A549 (cell line): ENCODE results near the gene MLLT3. TPM values are rescaled to one million over a fixed set of nuclear protein-coding genes. Genes with fewer than 3 reads are reported as not detected.

Source experiments
- ATAC-seq, 2 experiments: fragments of 200-7000 bp in 1 of 2; fragments of >200 bp in 1 of 2; cut with Nextera tagmentation in 1 of 2; cut with Tn5 transposase in 1 of 2; 3 replicates each; pipeline versions ENCODE4 v1.8.0 to v1.9.1; 2018 to 2020; ENCODE audit warnings: mild to moderate bottlenecking in 1 of 2, moderate library complexity in 1 of 2
- CTCF ChIA-PET: fragments of 300-600 bp; sonication (Branson Sonifier 250); formaldehyde crosslinking; extraction: SDS; loops from one replicate; lab custom pipeline; 2021; ENCODE audit warnings: antibody characterized with exemption, inconsistent platforms; lab: Yijun Ruan, JAX
- POLR2A ChIA-PET: fragments of 350-600 bp; formaldehyde crosslinking; extraction: SDS; loops from one replicate; lab custom pipeline; 2021; ENCODE audit warnings: antibody characterized with exemption, inconsistent platforms; lab: Yijun Ruan, JAX
- DNase-seq, 2 experiments: peaks; one replicate each; pipeline versions ENCODE4 v3.0.0 to v3.0.0-alpha.2; 2011 to 2016; ENCODE audit warnings: low read depth in 1 of 2, low spot score in 1 of 2
- FAIRE-seq: peaks from 2 replicates; lab custom pipeline; 2011; peaks lifted over from hg19 to GRCh38; lab: Jason Lieb, UNC
- H3K27ac ChIP-seq, 2 experiments: fragments of >200 bp; sonication (Bioruptor Twin); formaldehyde crosslinking; 3 replicates each; pipeline ENCODE4 v1.5.1; 2016 to 2017
- H3K4me1 ChIP-seq: fragments of >200 bp; sonication (Bioruptor Twin); formaldehyde crosslinking; 3 replicates; pipeline ENCODE4 v1.6.1; 2016
- H3K4me2 ChIP-seq: fragments of >200 bp; sonication (Bioruptor Twin); formaldehyde crosslinking; 3 replicates; pipeline ENCODE4 v1.6.1; 2016
- H3K4me3 ChIP-seq: fragments of >200 bp; sonication (Bioruptor Twin); formaldehyde crosslinking; 3 replicates; pipeline ENCODE4 v1.5.1; 2016
- H3K9me3 ChIP-seq: fragments of >200 bp; sonication (Bioruptor Twin); formaldehyde crosslinking; 3 replicates; pipeline ENCODE4 v1.6.1; 2016
- BCL3 ChIP-seq: fragments of >200 bp; sonication (Bioruptor Twin); formaldehyde crosslinking; IDR thresholded peaks from 3 replicates; pipeline ENCODE4 v1.6.1; 2016
- CBX2 ChIP-seq: fragments of 200-600 bp; sonication (generic); IDR thresholded peaks from 2 replicates; pipeline ENCODE4 v1.6.1; 2016; ENCODE audit warnings: low read depth, mild to moderate bottlenecking, borderline replicate concordance
- CBX8 ChIP-seq: fragments of 200-600 bp; sonication (generic); IDR thresholded peaks from 2 replicates; pipeline ENCODE4 v1.6.1; 2016
- CEBPB ChIP-seq, 2 experiments: fragments of >200 bp in 1 of 2; sonication (Bioruptor Twin) in 1 of 2; formaldehyde crosslinking in 1 of 2; IDR thresholded peaks; 2 replicates each; pipeline ENCODE4 v1.6.1; 2012 to 2016
- CHD2 ChIP-seq: fragments of 150-350 bp; IDR thresholded peaks from 2 replicates; pipeline ENCODE4 v1.6.1; 2014; ENCODE audit warnings: low read length; ENCODE audit not compliant: partially characterized antibody
- CHD4 ChIP-seq: fragments of 200-600 bp; sonication (generic); IDR thresholded peaks from 2 replicates; pipeline ENCODE4 v1.6.1; 2016; ENCODE audit warnings: antibody characterized with exemption, mild to moderate bottlenecking, borderline replicate concordance
- CTCF ChIP-seq: fragments of >200 bp; sonication (Bioruptor Twin); formaldehyde crosslinking; IDR thresholded peaks from 3 replicates; pipeline ENCODE4 v1.5.1; 2016
- EP300 ChIP-seq, 2 experiments: fragments of >200 bp; sonication (Bioruptor Twin); formaldehyde crosslinking; IDR thresholded peaks; 2 replicates in 1 of 2; 3 replicates in 1 of 2; pipeline ENCODE4 v1.6.1; 2016 to 2017
- ESRRA ChIP-seq: fragments of 150-350 bp; IDR thresholded peaks from 2 replicates; pipeline ENCODE4 v1.6.1; 2014; ENCODE audit warnings: mild to moderate bottlenecking, low read length, borderline replicate concordance
- FOSL2 ChIP-seq, 2 experiments: fragments of 450-650 bp in 1 of 2; fragments of >200 bp in 1 of 2; sonication (Bioruptor Twin) in 1 of 2; formaldehyde crosslinking; IDR thresholded peaks; 2 replicates each; pipeline versions ENCODE4 v1.5.0 to v1.6.1; 2016 to 2020; ENCODE audit warnings: mild to moderate bottlenecking in 1 of 2, moderate library complexity in 1 of 2
- FOXS1 ChIP-seq: fragments of 250-450 bp; sonication (Bioruptor Pico); IDR thresholded peaks from 2 replicates; pipeline ENCODE4 v1.5.0; 2020; ENCODE audit warnings: mild to moderate bottlenecking, moderate library complexity
- HES2 ChIP-seq: fragments of >200 bp; sonication (Bioruptor Twin); formaldehyde crosslinking; IDR thresholded peaks from 2 replicates; pipeline ENCODE4 v1.6.1; 2016
- HEYL ChIP-seq: fragments of 250-450 bp; sonication (Bioruptor Pico); IDR thresholded peaks from 2 replicates; pipeline ENCODE4 v1.8.0; 2021; ENCODE audit warnings: mild to moderate bottlenecking, moderate library complexity
- HOXB13 ChIP-seq: fragments of 250-450 bp; sonication (Bioruptor Pico); IDR thresholded peaks from 2 replicates; pipeline ENCODE4 v1.5.0; 2020; ENCODE audit warnings: low read depth, mild to moderate bottlenecking, moderate library complexity
- JUN ChIP-seq, 2 experiments: fragments of >200 bp; sonication (Bioruptor Twin); formaldehyde crosslinking; IDR thresholded peaks; 2 replicates in 1 of 2; 3 replicates in 1 of 2; pipeline ENCODE4 v1.6.1; 2016 to 2017
- NPAS2 ChIP-seq: fragments of 250-450 bp; sonication (Bioruptor Pico); IDR thresholded peaks from 2 replicates; pipeline ENCODE4 v1.8.0; 2022; ENCODE audit warnings: mild to moderate bottlenecking, moderate library complexity, borderline replicate concordance
- PHF8 ChIP-seq: fragments of 200-600 bp; sonication (generic); IDR thresholded peaks from 2 replicates; pipeline ENCODE4 v1.6.1; 2016; ENCODE audit warnings: low read depth, mild to moderate bottlenecking, antibody characterized with exemption, moderate library complexity, borderline replicate concordance
- POLR2A ChIP-seq: IDR thresholded peaks from 2 replicates; pipeline ENCODE4 v1.6.1; 2012; ENCODE audit warnings: mild to moderate bottlenecking, low read length
- RAD21 ChIP-seq, 2 experiments: fragments of >200 bp in 1 of 2; sonication (Bioruptor Twin) in 1 of 2; formaldehyde crosslinking in 1 of 2; IDR thresholded peaks in 1 of 2; conservative IDR thresholded peaks in 1 of 2; 2 replicates in 1 of 2; 3 replicates in 1 of 2; pipeline ENCODE4 v1.6.1; 2012 to 2018; ENCODE audit warnings: inconsistent platforms in 1 of 2
- RNF2 ChIP-seq: fragments of 200-600 bp; sonication (generic); IDR thresholded peaks from 2 replicates; pipeline ENCODE4 v1.6.1; 2016; ENCODE audit warnings: low read depth, mild to moderate bottlenecking, antibody characterized with exemption, moderate library complexity, borderline replicate concordance
- SMC3 ChIP-seq: fragments of >200 bp; sonication (Bioruptor Twin); formaldehyde crosslinking; IDR thresholded peaks from 3 replicates; pipeline ENCODE4 v1.6.1; 2018; ENCODE audit warnings: inconsistent platforms
- SREBF2 ChIP-seq: fragments of 450-650 bp; IDR thresholded peaks from 2 replicates; pipeline ENCODE4 v1.6.1; 2014; ENCODE audit warnings: mild to moderate bottlenecking, moderate library complexity
- TP53 ChIP-seq: fragments of 250-450 bp; sonication (Bioruptor Pico); IDR thresholded peaks from 2 replicates; pipeline ENCODE4 v1.5.0; 2021; ENCODE audit warnings: mild to moderate bottlenecking, moderate library complexity
- USF2 ChIP-seq: fragments of 450-650 bp; IDR thresholded peaks from 2 replicates; pipeline ENCODE4 v1.6.1; 2014; ENCODE audit warnings: antibody characterized with exemption
- WGBS: methylation state at CpG from one replicate; pipeline ENCODE4 v1.1.6; 2017; ENCODE audit errors: missing lambda C conversion rate; 5-methylcytosine and 5-hydroxymethylcytosine counted together
- polyA plus RNA-seq, 4 experiments: library from polyadenylated mRNA; depleted of rRNA in 3 of 4; stranded (reverse); fragments of >200 nt; fragmentation: RNase III in 1 of 4; extraction: RNeasy Plus Mini Kit Qiagen cat#74134 plus additional on column Dnase treatment in 1 of 4; gene quantifications; 2 replicates in 3 of 4; 3 replicates in 1 of 4; pipeline ENCODE4 v1.2.3, GENCODE V29; 2011 to 2017

The MLLT3 gene
- polyA plus RNA-seq, 2 of the 4 experiments (the other 2 are of a cell fraction), result 14.3 to 47.6 TPM

- TF ChIP-seq BCL3, result no peak
- TF ChIP-seq ESRRA, result no peak
- no peak for TF ChIP-seq POLR2A
- TF ChIP-seq CBX8, result no peak
- TF ChIP-seq RAD21 (conservative IDR thresholded peaks at IDR 0.05 in 1 of 2, IDR thresholded peaks at IDR 0.05 in 1 of 2), result no peak
- TF ChIP-seq FOSL2 (IDR thresholded peaks at IDR 0.05), result no peak
- TF ChIP-seq FOSL2 (CRISPR knock-in tag; IDR thresholded peaks at IDR 0.05), result peak; percentile 61
- TF ChIP-seq RNF2, result no peak
Measured at GRCh38 chr9:20618361-20618802, 3.9 kb downstream of the MLLT3 start (continued).

- Histone ChIP-seq H3K4me3 (no peak overlapping the region), H3K4me2 (peak overlapping the region; percentile 92; the same call in 2 of the 3 replicates), H3K9me3 (no peaks in the 10 kb centered on the region), H3K4me1 (peaks cover 70% of the 10 kb centered on the region), H3K27ac (peak overlapping the region in 1 of 2 experiments; percentile 41; a peak in 2 of 6 replicates)
- DNase-seq, result no peak
- no peak for TF ChIP-seq CBX8
- no peak for TF ChIP-seq CBX2
- no peak for TF ChIP-seq SREBF2
- no peak for TF ChIP-seq CEBPB (IDR thresholded peaks at IDR 0.05)
- TF ChIP-seq CHD4, result no peak
- no peak for TF ChIP-seq USF2
- no peak for TF ChIP-seq HES2
- no peak for TF ChIP-seq EP300 (IDR thresholded peaks at IDR 0.05)
- no peak for TF ChIP-seq CTCF
- TF ChIP-seq SMC3, result no peak
- no peak for TF ChIP-seq HEYL (CRISPR knock-in tag)
- TF ChIP-seq HOXB13 (CRISPR knock-in tag), result no peak
- POLR2A ChIA-PET, result no interaction called here
- ATAC-seq, result no peak
- CTCF ChIA-PET, result interaction anchor here (0.7 to 3.0 kb wide), 2 partner anchors 63 to 128 kb away, joined by 3 to 9 read pairs; no protein-coding TSS in a partner anchor
- no peak for FAIRE-seq
- 71% methylated on average over 2 of the region's 2 CpGs for WGBS
Measured at GRCh38 chr9:20616808-20617207, 5.5 kb downstream of the MLLT3 start.

- H3K4me3 ChIP-seq, result no peak overlapping the region
- DNase-seq (no peak), FAIRE-seq (no peak), ATAC-seq (no peak)
- TF ChIP-seq JUN (IDR thresholded peaks at IDR 0.05) (no peak), HEYL (CRISPR knock-in tag) (no peak), PHF8 (no peak), TP53 (CRISPR knock-in tag) (no peak), CEBPB (IDR thresholded peaks at IDR 0.05) (no peak), CBX2 (no peak), FOXS1 (no peak), RAD21 (conservative IDR thresholded peaks at IDR 0.05 in 1 of 2, IDR thresholded peaks at IDR 0.05 in 1 of 2) (no peak), USF2 (no peak), CBX8 (no peak), CTCF (no peak), NPAS2 (CRISPR knock-in tag) (no peak), CHD2 (no peak), BCL3 (no peak), HOXB13 (CRISPR knock-in tag) (no peak)
- H3K9me3 ChIP-seq, result no peaks in the 10 kb centered on the region
- POLR2A ChIA-PET, result no interaction called here
- 96% methylated on average over 2 of the region's 2 CpGs for WGBS
- H3K4me2 ChIP-seq, result no peak overlapping the region; the same call in 2 of the 3 replicates
- peak overlapping the region in 1 of 2 experiments; percentile 23; a peak in 2 of 6 replicates for H3K27ac ChIP-seq
- H3K4me1 ChIP-seq, result peaks cover 87% of the 10 kb centered on the region
- CTCF ChIA-PET, result interaction anchor here (0.6 kb wide), 1 partner anchor 170 kb away, joined by 3 read pairs; no protein-coding TSS in a partner anchor
Measured at GRCh38 chr9:20614602-20615216, 7.6 kb downstream of the MLLT3 start.
